Parathyroid adenoma (tissue), 2 donors: ENCODE results near the gene CLSTN2.

Experiments used
- H2AFZ ChIP-seq: fragments of 300-600 bp; sonication (generic); one replicate; pipeline ENCODE4 v1.7.0; 2017; ENCODE audit warnings: antibody characterized with exemption, mild to moderate bottlenecking
- H3K27ac ChIP-seq: fragments of 300-600 bp; sonication (generic); one replicate; pipeline ENCODE4 v1.7.0; 2017
- H3K27me3 ChIP-seq: fragments of 300-600 bp; sonication (generic); one replicate; pipeline ENCODE4 v1.7.0; 2017; ENCODE audit warnings: low read length; ENCODE audit not compliant: control insufficient read depth, insufficient read depth
- H3K36me3 ChIP-seq: fragments of 300-600 bp; sonication (generic); one replicate; pipeline ENCODE4 v1.7.0; 2017; ENCODE audit warnings: low read length; ENCODE audit not compliant: control insufficient read depth, insufficient read depth
- H3K4me1 ChIP-seq: fragments of 300-600 bp; sonication (generic); one replicate; pipeline ENCODE4 v1.7.0; 2017; ENCODE audit warnings: control low read depth
- H3K4me2 ChIP-seq: fragments of 300-600 bp; sonication (generic); one replicate; pipeline ENCODE4 v1.7.0; 2017; ENCODE audit warnings: low read length
- H3K4me3 ChIP-seq: fragments of 300-600 bp; sonication (generic); one replicate; pipeline ENCODE4 v1.7.0; 2017; ENCODE audit warnings: low read depth, low read length
- H3K79me2 ChIP-seq: fragments of 300-600 bp; sonication (generic); one replicate; pipeline ENCODE4 v1.7.0; 2017; ENCODE audit warnings: control low read depth
- H3K9ac ChIP-seq: fragments of 300-600 bp; sonication (generic); one replicate; pipeline ENCODE4 v1.7.0; 2017; ENCODE audit warnings: mild to moderate bottlenecking
- H3K9me3 ChIP-seq: fragments of 300-600 bp; sonication (generic); one replicate; pipeline ENCODE4 v1.7.0; 2017; ENCODE audit warnings: low read length; ENCODE audit not compliant: control insufficient read depth
- CTCF ChIP-seq: fragments of 300-600 bp; sonication (generic); IDR thresholded peaks from one replicate; pipeline ENCODE4 v1.7.0; 2017; ENCODE audit warnings: antibody characterized with exemption, mild to moderate bottlenecking
- donor health status: primary hyperparathyroidism.

Gene CLSTN2

GRCh38 chr3:140204271-140204984 lies 269.4 kb downstream of the CLSTN2 start:
- no peaks in the 10 kb centered on the region for H3K27me3 ChIP-seq
- no peaks in the 10 kb centered on the region for H3K79me2 ChIP-seq
- no peak overlapping the region for H3K4me3 ChIP-seq
- no peak overlapping the region for H3K4me2 ChIP-seq
- no peaks in the 10 kb centered on the region for H3K36me3 ChIP-seq
- no peak overlapping the region for H3K9ac ChIP-seq
- no peak overlapping the region for H3K27ac ChIP-seq
- no peaks in the 10 kb centered on the region for H3K4me1 ChIP-seq
- H3K9me3 ChIP-seq: no peaks in the 10 kb centered on the region
- TF ChIP-seq CTCF: no peak
- H2AFZ ChIP-seq: no peak overlapping the region

- Histone ChIP-seq H3K4me1 (no peaks in the 10 kb centered on the region), H3K27me3 (no peaks in the 10 kb centered on the region), H3K9me3 (no peaks in the 10 kb centered on the region), H3K4me3 (no peak overlapping the region), H2AFZ (no peak overlapping the region), H3K36me3 (no peaks in the 10 kb centered on the region), H3K27ac (no peak overlapping the region), H3K4me2 (no peak overlapping the region), H3K9ac (no peak overlapping the region), H3K79me2 (no peaks in the 10 kb centered on the region)
- no peak for TF ChIP-seq CTCF
These were observed 270.6 kb downstream of the CLSTN2 start for GRCh38 chr3:140205598-140205997.

- Histone ChIP-seq H3K4me2 (no peak overlapping the region), H3K27me3 (no peaks in the 10 kb centered on the region), H3K9me3 (no peaks in the 10 kb centered on the region), H3K4me3 (no peak overlapping the region), H3K9ac (no peak overlapping the region), H2AFZ (no peak overlapping the region), H3K27ac (no peak overlapping the region), H3K36me3 (no peaks in the 10 kb centered on the region), H3K79me2 (no peaks in the 10 kb centered on the region), H3K4me1 (no peaks in the 10 kb centered on the region)
- TF ChIP-seq CTCF: no peak
These were observed 271.4 kb downstream of the CLSTN2 start for GRCh38 chr3:140206196-140207040.

GRCh38 chr3:140207541-140207940 lies 272.6 kb downstream of the CLSTN2 start:
- H3K27ac ChIP-seq: no peak overlapping the region
- H3K79me2 ChIP-seq: no peaks in the 10 kb centered on the region
- no peak overlapping the region for H3K9ac ChIP-seq
- no peak overlapping the region for H2AFZ ChIP-seq
- H3K4me2 ChIP-seq: no peak overlapping the region
- H3K4me3 ChIP-seq: no peak overlapping the region
- no peaks in the 10 kb centered on the region for H3K9me3 ChIP-seq
- no peaks in the 10 kb centered on the region for H3K36me3 ChIP-seq
- H3K27me3 ChIP-seq: no peaks in the 10 kb centered on the region
- no peak for TF ChIP-seq CTCF
- H3K4me1 ChIP-seq: no peaks in the 10 kb centered on the region
